A673 (cell line): ENCODE data around the gene MORC3. TPM values are rescaled to one million over a fixed set of nuclear protein-coding genes. Genes with fewer than 3 reads are reported as not detected.
"Not testable (repeated sequence)": the region's sequence is repeated elsewhere in the genome, so short reads cannot be mapped to it uniquely, and the experiment has no call there.

Experiments used
- BruUV-seq: library from RNA; stranded (reverse); fragments of 400-500 nt; replicated peaks from 2 replicates; lab custom pipeline; 2021; lab: Mats Ljungman, UMichigan
- CTCF ChIA-PET: fragments of 300-600 bp; sonication (Branson Sonifier 250); formaldehyde crosslinking; loops from one replicate; lab custom pipeline; 2022; ENCODE audit warnings: antibody characterized with exemption; lab: Charles Lee
- POLR2A ChIA-PET: fragments of 300-600 bp; sonication (Branson Sonifier 250); formaldehyde crosslinking; loops from one replicate; lab custom pipeline; 2022; ENCODE audit warnings: antibody characterized with exemption; ENCODE audit not compliant: low non-redundant PET; lab: Charles Lee
- DNase-seq: peaks from one replicate; pipeline ENCODE4 v3.0.0-alpha.2; 2015; ENCODE audit warnings: low spot score
- H3K27ac ChIP-seq: fragments of 200-600 bp; sonication (generic); 2 replicates; pipeline ENCODE4 v1.5.1; 2016; ENCODE audit warnings: mixed run types, low read depth, mild to moderate bottlenecking, mixed read lengths, antibody characterized with exemption, low read length; ENCODE audit not compliant: poor library complexity, severe bottlenecking
- H3K27me3 ChIP-seq: fragments of 200-600 bp; sonication (generic); replicated peaks from 2 replicates; pipeline ENCODE4 v1.6.1; 2017; ENCODE audit warnings: mixed run types, low read depth, mild to moderate bottlenecking, mixed read lengths, antibody characterized with exemption, low read length; ENCODE audit not compliant: insufficient read depth, poor library complexity
- H3K36me3 ChIP-seq: fragments of 200-600 bp; sonication (generic); 2 replicates; pipeline ENCODE4 v1.6.1; 2016; ENCODE audit warnings: mixed run types, mild to moderate bottlenecking, mixed read lengths, antibody characterized with exemption, low read length; ENCODE audit not compliant: insufficient read depth, poor library complexity, severe bottlenecking
- H3K4me1 ChIP-seq: fragments of 200-600 bp; sonication (generic); 2 replicates; pipeline ENCODE4 v1.6.1; 2017; ENCODE audit warnings: mixed run types, mild to moderate bottlenecking, mixed read lengths, antibody characterized with exemption, low read length; ENCODE audit not compliant: insufficient read depth, poor library complexity, severe bottlenecking
- H3K4me3 ChIP-seq: fragments of 200-600 bp; sonication (generic); 2 replicates; pipeline ENCODE4 v1.5.1; 2016; ENCODE audit warnings: low read depth, mixed run types, mild to moderate bottlenecking, mixed read lengths, low read length; ENCODE audit not compliant: poor library complexity, severe bottlenecking
- H3K9me3 ChIP-seq: fragments of 200-600 bp; sonication (generic); 2 replicates; pipeline ENCODE4 v1.6.1; 2016; ENCODE audit warnings: mixed run types, low read depth, mild to moderate bottlenecking, mixed read lengths, antibody characterized with exemption, low read length; ENCODE audit not compliant: poor library complexity, severe bottlenecking
- EZH2 ChIP-seq: fragments of 200-600 bp; sonication (generic); IDR thresholded peaks from 2 replicates; pipeline ENCODE4 v1.6.1; 2017; ENCODE audit warnings: borderline replicate concordance, low read depth, mild to moderate bottlenecking, mixed read lengths, antibody characterized with exemption, low read length; ENCODE audit not compliant: poor library complexity, severe bottlenecking
- intact Hi-C: fragments of 100-400 bp; cut with micrococcal nuclease; formaldehyde crosslinking; loops from one replicate; pipeline ENCODE4 v1.10.0; 2022; ENCODE audit not compliant: unreplicated experiment
- total RNA-seq: library from RNA; stranded (reverse); gene quantifications from 2 replicates; pipeline ENCODE4 v1.2.3, GENCODE V29; 2021
- TF ChIP-seq, protein P1 (sequence below): fragments of 300-800, 200-600 bp; sonication (generic); conservative IDR thresholded peaks from 2 replicates; pipeline ENCODE4 v1.5.1; 2017; ENCODE audit warnings: low read depth, mild to moderate bottlenecking, antibody characterized with exemption, low read length, moderate library complexity, mixed read lengths

MORC3 gene
- total RNA-seq, 1 experiment from 2014 or later = 30.0 TPM

DNA sequence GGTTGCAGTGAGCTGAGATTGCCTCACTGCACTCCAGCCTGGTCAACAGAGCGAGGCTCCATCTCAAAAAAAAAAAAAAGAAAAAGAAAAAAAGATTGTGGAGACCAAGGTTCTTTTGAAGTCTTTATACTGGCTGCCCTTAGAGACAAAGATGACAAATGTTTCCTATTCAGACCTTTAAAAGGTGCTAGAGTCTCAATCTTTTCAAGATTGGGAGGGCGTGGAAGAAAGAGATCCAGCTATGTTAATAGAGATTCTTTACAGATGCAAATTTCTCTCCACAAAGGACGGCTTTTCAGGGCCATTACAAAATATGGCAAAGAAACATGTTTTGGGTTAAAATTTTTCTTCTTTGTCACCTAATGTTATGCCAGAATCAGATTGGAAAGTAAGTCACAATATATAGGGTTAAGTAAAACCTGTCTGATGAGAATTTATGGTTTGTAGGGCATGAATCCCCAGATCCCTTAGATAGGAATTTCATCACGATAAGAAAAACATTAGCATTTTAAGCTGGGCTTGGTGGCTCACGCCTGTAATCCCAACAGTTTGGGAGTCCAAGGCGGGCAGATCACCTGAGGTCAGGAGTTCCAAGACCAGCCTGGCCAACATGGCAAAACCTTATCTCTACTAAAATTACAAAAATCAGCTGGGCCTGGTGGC lies 13.0 kb upstream of the MORC3 start:
- POLR2A ChIA-PET = no interaction called here
- Histone ChIP-seq H3K4me1 (no peaks in the 10 kb centered on the region), H3K27ac (no peak overlapping the region), H3K36me3 (no peaks in the 10 kb centered on the region), H3K4me3 (no peak overlapping the region), H3K9me3 (no peaks in the 10 kb centered on the region), H3K27me3 (no peaks in the 10 kb centered on the region)
- DNase-seq = no peak
- TF ChIP-seq EZH2 = no peak
- TF ChIP-seq, protein P1, sequence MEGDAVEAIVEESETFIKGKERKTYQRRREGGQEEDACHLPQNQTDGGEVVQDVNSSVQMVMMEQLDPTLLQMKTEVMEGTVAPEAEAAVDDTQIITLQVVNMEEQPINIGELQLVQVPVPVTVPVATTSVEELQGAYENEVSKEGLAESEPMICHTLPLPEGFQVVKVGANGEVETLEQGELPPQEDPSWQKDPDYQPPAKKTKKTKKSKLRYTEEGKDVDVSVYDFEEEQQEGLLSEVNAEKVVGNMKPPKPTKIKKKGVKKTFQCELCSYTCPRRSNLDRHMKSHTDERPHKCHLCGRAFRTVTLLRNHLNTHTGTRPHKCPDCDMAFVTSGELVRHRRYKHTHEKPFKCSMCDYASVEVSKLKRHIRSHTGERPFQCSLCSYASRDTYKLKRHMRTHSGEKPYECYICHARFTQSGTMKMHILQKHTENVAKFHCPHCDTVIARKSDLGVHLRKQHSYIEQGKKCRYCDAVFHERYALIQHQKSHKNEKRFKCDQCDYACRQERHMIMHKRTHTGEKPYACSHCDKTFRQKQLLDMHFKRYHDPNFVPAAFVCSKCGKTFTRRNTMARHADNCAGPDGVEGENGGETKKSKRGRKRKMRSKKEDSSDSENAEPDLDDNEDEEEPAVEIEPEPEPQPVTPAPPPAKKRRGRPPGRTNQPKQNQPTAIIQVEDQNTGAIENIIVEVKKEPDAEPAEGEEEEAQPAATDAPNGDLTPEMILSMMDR = no peak
- CTCF ChIA-PET = no interaction called here
- intact Hi-C loops = no loop called here
- no TSS peak for BruUV-seq

DNA sequence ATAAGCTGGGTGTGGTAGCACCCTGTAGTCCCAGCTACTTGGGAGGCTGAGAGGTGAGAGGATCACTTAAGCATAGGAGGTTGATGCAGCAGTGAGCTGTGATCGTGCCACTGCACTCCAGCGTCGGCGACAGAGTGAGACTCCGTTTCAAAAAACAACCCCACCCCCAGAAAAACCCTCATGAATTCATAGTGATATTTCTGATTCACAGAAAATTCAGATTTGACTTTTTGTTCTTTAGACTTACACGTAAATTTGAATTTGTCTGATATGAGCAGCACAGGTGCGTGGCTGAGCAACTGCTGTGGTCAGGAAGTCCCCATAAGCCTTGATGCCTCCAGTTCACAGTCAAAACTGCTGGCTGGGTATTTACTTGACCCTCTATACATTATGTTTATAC lies 10.0 kb upstream of the MORC3 start:
- POLR2A ChIA-PET = no interaction called here
- no peaks in the 10 kb centered on the region for H3K9me3 ChIP-seq
- no peak for TF ChIP-seq EZH2
- TF ChIP-seq, protein P1 = no peak
- intact Hi-C loops = no loop called here
- DNase-seq = no peak
- H3K27ac ChIP-seq = no peak overlapping the region
- BruUV-seq = no TSS peak
- CTCF ChIA-PET = no interaction called here
- H3K4me1 ChIP-seq = no peaks in the 10 kb centered on the region
- H3K4me3 ChIP-seq = no peak overlapping the region
- no peaks in the 10 kb centered on the region for H3K27me3 ChIP-seq
- H3K36me3 ChIP-seq = no peaks in the 10 kb centered on the region

DNA sequence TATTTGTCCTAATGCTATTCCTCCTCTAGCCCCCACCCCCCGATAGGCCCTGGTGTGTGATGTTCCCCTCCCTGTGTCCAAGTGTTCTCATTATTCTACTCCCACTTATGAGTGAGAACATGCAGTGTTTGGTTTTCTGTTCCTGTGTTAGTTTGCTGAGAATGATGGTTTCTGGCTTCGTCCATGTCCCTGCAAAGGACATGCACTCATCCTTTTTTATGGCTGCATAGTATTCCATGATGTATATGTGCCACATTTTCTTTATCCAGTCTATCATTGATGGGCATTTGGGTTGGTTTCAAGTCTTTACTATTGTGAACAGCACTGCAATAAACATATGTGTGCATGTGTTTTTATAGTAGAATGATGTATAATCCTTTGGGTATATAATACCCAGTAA lies 6.6 kb upstream of the MORC3 start:
- H3K27me3 ChIP-seq, BruUV-seq, H3K27ac ChIP-seq, intact Hi-C loops, H3K4me3 ChIP-seq, H3K9me3 ChIP-seq, CTCF ChIA-PET, POLR2A ChIA-PET, DNase-seq, H3K36me3 ChIP-seq, H3K4me1 ChIP-seq: not testable (repeated sequence)

DNA sequence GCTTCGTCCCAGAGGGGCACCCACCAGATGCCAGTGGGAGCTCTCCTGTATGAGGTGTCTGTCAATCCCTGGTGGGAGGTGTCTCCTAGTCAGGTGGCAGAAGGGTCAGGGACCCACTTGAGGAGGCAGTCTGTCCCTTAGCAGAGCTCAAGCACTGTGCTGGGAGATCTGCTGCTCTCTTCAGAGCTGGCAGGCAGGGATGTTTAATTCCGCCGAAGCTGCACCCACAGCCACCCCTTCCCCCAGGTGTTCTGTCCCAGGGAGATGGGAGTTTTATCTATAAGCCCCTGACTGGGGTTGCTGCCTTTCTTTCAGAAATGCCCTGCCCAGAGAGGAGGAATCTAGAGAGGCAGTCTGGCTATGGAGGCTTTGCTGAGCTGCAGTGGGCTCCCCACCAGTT lies 4.0 kb upstream of the MORC3 start:
- CTCF ChIA-PET, H3K36me3 ChIP-seq, H3K4me3 ChIP-seq, BruUV-seq, H3K4me1 ChIP-seq, H3K27me3 ChIP-seq, intact Hi-C loops, H3K27ac ChIP-seq, H3K9me3 ChIP-seq, POLR2A ChIA-PET, DNase-seq: not testable (repeated sequence)
